Measurements from ENCODE around the gene AMFR.

Gene AMFR

GRCh38 chr16:56423584-56424403 lies 1.6 kb downstream of the AMFR start:
- peak overlapping the region; percentile 79 for H3K9ac ChIP-seq (ENCODE audit: low read length)
- peak overlapping the region; percentile 73 for H3K27ac ChIP-seq (ENCODE audit: low read depth, low read length)
- no peaks in the 10 kb centered on the region for H3K9me3 ChIP-seq (ENCODE audit: low read length)
- no peaks in the 10 kb centered on the region for H3K36me3 ChIP-seq (ENCODE audit: insufficient read depth, low read length)
- H3K4me1 ChIP-seq (ENCODE audit: insufficient read depth, low read length): peaks cover 23% of the 10 kb centered on the region
- peak overlapping the region; percentile 59 to 88 for H3K4me3 ChIP-seq (ENCODE audit: low read depth in 1 of 2, low read length in 2 of 2)
- H3K27me3 ChIP-seq (ENCODE audit: control insufficient read depth in 1 of 2, insufficient read depth in 2 of 2, low read length in 2 of 2): no peaks in the 10 kb centered on the region

- no peak overlapping the region for H3K27ac ChIP-seq (ENCODE audit: low read depth, low read length)
- H3K9me3 ChIP-seq (ENCODE audit: low read length): no peaks in the 10 kb centered on the region
- no peaks in the 10 kb centered on the region for H3K27me3 ChIP-seq (ENCODE audit: control insufficient read depth in 1 of 2, insufficient read depth in 2 of 2, low read length in 2 of 2)
- no peaks in the 10 kb centered on the region for H3K36me3 ChIP-seq (ENCODE audit: insufficient read depth, low read length)
- H3K4me1 ChIP-seq (ENCODE audit: insufficient read depth, low read length): peaks cover 23% of the 10 kb centered on the region
- H3K9ac ChIP-seq (ENCODE audit: low read length): no peak overlapping the region
- H3K4me3 ChIP-seq (ENCODE audit: low read depth in 1 of 2, low read length in 2 of 2): no peak overlapping the region
Observed at GRCh38 chr16:56422896-56423441, 2.4 kb downstream of the AMFR start.

- H3K9ac ChIP-seq (ENCODE audit: low read length): no peak overlapping the region
Observed at GRCh38 chr16:56421976-56422669, 3.2 kb downstream of the AMFR start.

GRCh38 chr16:56421313-56421712 lies 4.0 kb downstream of the AMFR start:
- H3K27me3 ChIP-seq (ENCODE audit: control insufficient read depth in 1 of 2, insufficient read depth in 2 of 2, low read length in 2 of 2): no peaks in the 10 kb centered on the region
- H3K9me3 ChIP-seq (ENCODE audit: low read length): no peaks in the 10 kb centered on the region
- H3K36me3 ChIP-seq (ENCODE audit: insufficient read depth, low read length): no peaks in the 10 kb centered on the region
- H3K4me1 ChIP-seq (ENCODE audit: insufficient read depth, low read length): peaks cover 23% of the 10 kb centered on the region
- no peak overlapping the region for H3K27ac ChIP-seq (ENCODE audit: low read depth, low read length)
- H3K9ac ChIP-seq (ENCODE audit: low read length): no peak overlapping the region
- no peak overlapping the region for H3K4me3 ChIP-seq (ENCODE audit: low read depth in 1 of 2, low read length in 2 of 2)

More at GRCh38 chr16:56421976-56422669, 3.2 kb downstream of the AMFR start:
- Histone ChIP-seq H3K36me3 (ENCODE audit: insufficient read depth, low read length) (no peaks in the 10 kb centered on the region), H3K27ac (ENCODE audit: low read depth, low read length) (no peak overlapping the region), H3K4me1 (ENCODE audit: insufficient read depth, low read length) (peaks cover 23% of the 10 kb centered on the region), H3K4me3 (ENCODE audit: low read depth in 1 of 2, low read length in 2 of 2) (no peak overlapping the region), H3K27me3 (ENCODE audit: control insufficient read depth in 1 of 2, insufficient read depth in 2 of 2, low read length in 2 of 2) (no peaks in the 10 kb centered on the region), H3K9me3 (ENCODE audit: low read length) (no peaks in the 10 kb centered on the region)

- no peaks in the 10 kb centered on the region for H3K36me3 ChIP-seq (ENCODE audit: insufficient read depth, low read length)
- H3K27me3 ChIP-seq (ENCODE audit: control insufficient read depth in 1 of 2, insufficient read depth in 2 of 2, low read length in 2 of 2): no peaks in the 10 kb centered on the region
- peaks cover 23% of the 10 kb centered on the region for H3K4me1 ChIP-seq (ENCODE audit: insufficient read depth, low read length)
- no peak overlapping the region for H3K9ac ChIP-seq (ENCODE audit: low read length)
- H3K27ac ChIP-seq (ENCODE audit: low read depth, low read length): no peak overlapping the region
- no peak overlapping the region for H3K4me3 ChIP-seq (ENCODE audit: low read depth in 1 of 2, low read length in 2 of 2)
- H3K9me3 ChIP-seq (ENCODE audit: low read length): no peaks in the 10 kb centered on the region
Observed at GRCh38 chr16:56420613-56421012, 4.7 kb downstream of the AMFR start.

- Histone ChIP-seq H3K9ac (ENCODE audit: low read length) (no peak overlapping the region), H3K4me3 (ENCODE audit: low read depth in 1 of 2, low read length in 2 of 2) (no peak overlapping the region), H3K36me3 (ENCODE audit: insufficient read depth, low read length) (no peaks in the 10 kb centered on the region), H3K4me1 (ENCODE audit: insufficient read depth, low read length) (peaks cover 23% of the 10 kb centered on the region), H3K27me3 (ENCODE audit: control insufficient read depth in 1 of 2, insufficient read depth in 2 of 2, low read length in 2 of 2) (no peaks in the 10 kb centered on the region), H3K27ac (ENCODE audit: low read depth, low read length) (no peak overlapping the region), H3K9me3 (ENCODE audit: low read length) (no peaks in the 10 kb centered on the region)
Observed at GRCh38 chr16:56419740-56420548, 5.4 kb downstream of the AMFR start.

- no peak overlapping the region for H3K9ac ChIP-seq (ENCODE audit: low read length)
- H3K4me1 ChIP-seq (ENCODE audit: insufficient read depth, low read length): peaks cover 4% of the 10 kb centered on the region
- no peak overlapping the region for H3K4me3 ChIP-seq (ENCODE audit: low read depth in 1 of 2, low read length in 2 of 2)
- H3K36me3 ChIP-seq (ENCODE audit: insufficient read depth, low read length): peaks cover 11% of the 10 kb centered on the region
- no peaks in the 10 kb centered on the region for H3K27me3 ChIP-seq (ENCODE audit: control insufficient read depth in 1 of 2, insufficient read depth in 2 of 2, low read length in 2 of 2)
- H3K27ac ChIP-seq (ENCODE audit: low read depth, low read length): no peak overlapping the region
- H3K9me3 ChIP-seq (ENCODE audit: low read length): no peaks in the 10 kb centered on the region
Observed at GRCh38 chr16:56417138-56417537, 8.2 kb downstream of the AMFR start.

- Histone ChIP-seq H3K27me3 (ENCODE audit: control insufficient read depth in 1 of 2, insufficient read depth in 2 of 2, low read length in 2 of 2) (no peaks in the 10 kb centered on the region), H3K9ac (ENCODE audit: low read length) (no peak overlapping the region), H3K36me3 (ENCODE audit: insufficient read depth, low read length) (peaks cover 18% of the 10 kb centered on the region), H3K4me3 (ENCODE audit: low read depth in 1 of 2, low read length in 2 of 2) (no peak overlapping the region), H3K27ac (ENCODE audit: low read depth, low read length) (no peak overlapping the region), H3K9me3 (ENCODE audit: low read length) (no peaks in the 10 kb centered on the region), H3K4me1 (ENCODE audit: insufficient read depth, low read length) (no peaks in the 10 kb centered on the region)
Observed at GRCh38 chr16:56415875-56416274, 9.5 kb downstream of the AMFR start.

- H3K9me3 ChIP-seq (ENCODE audit: low read length): no peaks in the 10 kb centered on the region
- no peaks in the 10 kb centered on the region for H3K4me1 ChIP-seq (ENCODE audit: insufficient read depth, low read length)
- no peak overlapping the region for H3K9ac ChIP-seq (ENCODE audit: low read length)
- no peaks in the 10 kb centered on the region for H3K27me3 ChIP-seq (ENCODE audit: control insufficient read depth in 1 of 2, insufficient read depth in 2 of 2, low read length in 2 of 2)
- no peak overlapping the region for H3K4me3 ChIP-seq (ENCODE audit: low read depth in 1 of 2, low read length in 2 of 2)
- peaks cover 20% of the 10 kb centered on the region for H3K36me3 ChIP-seq (ENCODE audit: insufficient read depth, low read length)
- no peak overlapping the region for H3K27ac ChIP-seq (ENCODE audit: low read depth, low read length)
Observed at GRCh38 chr16:56414366-56414765, 11.0 kb downstream of the AMFR start.

GRCh38 chr16:56413381-56413780 lies 12.0 kb downstream of the AMFR start:
- Histone ChIP-seq H3K27ac (ENCODE audit: low read depth, low read length) (no peak overlapping the region), H3K36me3 (ENCODE audit: insufficient read depth, low read length) (peaks cover 30% of the 10 kb centered on the region), H3K9me3 (ENCODE audit: low read length) (no peaks in the 10 kb centered on the region)

GRCh38 chr16:56411624-56412023 lies 13.7 kb downstream of the AMFR start:
- H3K4me1 ChIP-seq (ENCODE audit: insufficient read depth, low read length): no peaks in the 10 kb centered on the region
- no peaks in the 10 kb centered on the region for H3K9me3 ChIP-seq (ENCODE audit: low read length)
- no peak overlapping the region for H3K4me3 ChIP-seq (ENCODE audit: low read depth in 1 of 2, low read length in 2 of 2)
- no peak overlapping the region for H3K27ac ChIP-seq (ENCODE audit: low read depth, low read length)
- H3K36me3 ChIP-seq (ENCODE audit: insufficient read depth, low read length): peaks cover 39% of the 10 kb centered on the region
- H3K27me3 ChIP-seq (ENCODE audit: control insufficient read depth in 1 of 2, insufficient read depth in 2 of 2, low read length in 2 of 2): no peaks in the 10 kb centered on the region
- no peak overlapping the region for H3K9ac ChIP-seq (ENCODE audit: low read length)

More at GRCh38 chr16:56413381-56413780, 12.0 kb downstream of the AMFR start:
- Histone ChIP-seq H3K9ac (ENCODE audit: low read length) (no peak overlapping the region), H3K4me1 (ENCODE audit: insufficient read depth, low read length) (no peaks in the 10 kb centered on the region), H3K27me3 (ENCODE audit: control insufficient read depth in 1 of 2, insufficient read depth in 2 of 2, low read length in 2 of 2) (no peaks in the 10 kb centered on the region), H3K4me3 (ENCODE audit: low read depth in 1 of 2, low read length in 2 of 2) (no peak overlapping the region)

Data from muscle layer of colon (tissue), 2 donors.